ENCODE results near the gene NOL8.

DNA sequence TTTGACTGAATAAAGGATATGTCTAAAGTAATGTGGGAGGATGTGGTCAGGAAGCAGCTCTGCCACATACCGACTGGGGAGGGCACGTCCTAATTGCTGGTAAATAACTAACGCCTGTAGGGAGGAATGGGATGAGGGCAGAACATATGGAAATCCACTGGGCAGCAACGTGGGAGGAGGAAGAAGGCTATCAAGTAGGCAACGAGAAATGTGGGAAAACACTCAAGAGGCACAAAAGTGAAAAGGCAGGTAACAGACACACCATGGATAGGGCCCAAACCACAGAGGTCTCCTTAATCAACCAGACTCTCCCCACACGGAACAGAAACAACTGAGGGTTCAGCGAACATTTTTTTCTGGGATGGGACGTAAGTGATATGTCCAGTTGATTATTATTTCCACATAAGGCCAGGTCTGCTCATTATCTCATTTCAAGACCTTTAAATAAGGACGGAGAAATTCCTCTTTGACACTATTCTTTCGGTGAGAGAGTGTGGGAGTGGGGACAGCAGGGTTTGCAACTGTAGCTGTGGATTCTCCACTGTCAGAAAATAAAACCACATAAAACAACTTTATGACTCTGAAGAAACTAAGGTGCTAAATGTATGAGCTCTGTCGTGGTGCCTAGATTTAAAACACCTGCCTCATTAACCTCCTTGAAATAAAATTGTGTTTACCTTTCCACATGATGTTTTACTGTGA, 48.7 kb downstream of the NOL8 start:
- TF ChIP-seq, protein P1, sequence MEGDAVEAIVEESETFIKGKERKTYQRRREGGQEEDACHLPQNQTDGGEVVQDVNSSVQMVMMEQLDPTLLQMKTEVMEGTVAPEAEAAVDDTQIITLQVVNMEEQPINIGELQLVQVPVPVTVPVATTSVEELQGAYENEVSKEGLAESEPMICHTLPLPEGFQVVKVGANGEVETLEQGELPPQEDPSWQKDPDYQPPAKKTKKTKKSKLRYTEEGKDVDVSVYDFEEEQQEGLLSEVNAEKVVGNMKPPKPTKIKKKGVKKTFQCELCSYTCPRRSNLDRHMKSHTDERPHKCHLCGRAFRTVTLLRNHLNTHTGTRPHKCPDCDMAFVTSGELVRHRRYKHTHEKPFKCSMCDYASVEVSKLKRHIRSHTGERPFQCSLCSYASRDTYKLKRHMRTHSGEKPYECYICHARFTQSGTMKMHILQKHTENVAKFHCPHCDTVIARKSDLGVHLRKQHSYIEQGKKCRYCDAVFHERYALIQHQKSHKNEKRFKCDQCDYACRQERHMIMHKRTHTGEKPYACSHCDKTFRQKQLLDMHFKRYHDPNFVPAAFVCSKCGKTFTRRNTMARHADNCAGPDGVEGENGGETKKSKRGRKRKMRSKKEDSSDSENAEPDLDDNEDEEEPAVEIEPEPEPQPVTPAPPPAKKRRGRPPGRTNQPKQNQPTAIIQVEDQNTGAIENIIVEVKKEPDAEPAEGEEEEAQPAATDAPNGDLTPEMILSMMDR (IDR thresholded peaks at IDR 0.05; ENCODE audit: low read length), result no peak
- TF ChIP-seq EZH2 (optimal IDR thresholded peaks at IDR 0.05; ENCODE audit: low read depth, low read length) (no peak), EZH2phosphoT487 (IDR thresholded peaks at IDR 0.05; ENCODE audit: low read length) (no peak)
